ENCODE data around the gene FBXL20. TPM values are rescaled to one million over a fixed set of nuclear protein-coding genes. Genes with fewer than 3 reads are reported as not detected.
"Not testable (repeated sequence)": the region's sequence is repeated elsewhere in the genome, so short reads cannot be mapped to it uniquely, and the experiment has no call there.

The FBXL20 gene
- polyA plus RNA-seq, 3 donors: 12.1 to 17.5 (median 14.1) TPM

GRCh38 chr17:39335704-39336223 is 65.7 kb downstream of the FBXL20 start:
- peak; percentile 7 for DNase-seq

GRCh38 chr17:39334008-39334744 is 67.2 kb downstream of the FBXL20 start:
- not testable (repeated sequence) for DNase-seq

- DNase-seq: no peak
Observed at GRCh38 chr17:39332092-39332491, 69.3 kb downstream of the FBXL20 start.

- DNase-seq: no peak
Observed at GRCh38 chr17:39328815-39329214, 72.6 kb downstream of the FBXL20 start.

- DNase-seq: no peak
Observed at GRCh38 chr17:39327109-39327508, 74.3 kb downstream of the FBXL20 start.

GRCh38 chr17:39325528-39326240 is 75.7 kb downstream of the FBXL20 start:
- DNase-seq: no peak

GRCh38 chr17:39318636-39319035 is 82.8 kb downstream of the FBXL20 start:
- DNase-seq: no peak

GRCh38 chr17:39306509-39307212 is 94.8 kb downstream of the FBXL20 start:
- no peak for DNase-seq

- no peak for DNase-seq
Observed at GRCh38 chr17:39305978-39306377, 95.4 kb downstream of the FBXL20 start.

GRCh38 chr17:39304188-39304587 is 97.2 kb downstream of the FBXL20 start:
- no peak for DNase-seq

GRCh38 chr17:39294060-39294459 is 107.4 kb downstream of the FBXL20 start:
- DNase-seq: no peak

GRCh38 chr17:39292546-39292945 is 108.9 kb downstream of the FBXL20 start:
- DNase-seq: not testable (repeated sequence)

GRCh38 chr17:39286513-39286912 is 114.9 kb downstream of the FBXL20 start:
- DNase-seq: not testable (repeated sequence)

GRCh38 chr17:39284685-39285084 is 116.7 kb downstream of the FBXL20 start:
- DNase-seq: no peak

GRCh38 chr17:39283896-39284295 is 117.5 kb downstream of the FBXL20 start:
- no peak for DNase-seq

GRCh38 chr17:39283098-39283497 is 118.3 kb downstream of the FBXL20 start:
- no peak for DNase-seq

- no peak for DNase-seq
Observed at GRCh38 chr17:39281806-39282205, 119.6 kb downstream of the FBXL20 start.

GRCh38 chr17:39278246-39278645 is 123.2 kb downstream of the FBXL20 start:
- DNase-seq: not testable (repeated sequence)

- DNase-seq: no peak
Observed at GRCh38 chr17:39277110-39277509, 124.3 kb downstream of the FBXL20 start.

GRCh38 chr17:39276113-39276512 is 125.3 kb downstream of the FBXL20 start:
- DNase-seq: no peak

- no peak for DNase-seq
Observed at GRCh38 chr17:39271546-39271945, 129.9 kb downstream of the FBXL20 start.

- no peak for DNase-seq
Observed at GRCh38 chr17:39270923-39271322, 130.5 kb downstream of the FBXL20 start.

GRCh38 chr17:39264119-39264518 is 137.3 kb downstream of the FBXL20 start:
- DNase-seq: no peak
